Mucosa of descending colon (tissue), 3 donors: ENCODE measurements around the gene CCNK. TPM values are rescaled to one million over a fixed set of nuclear protein-coding genes. Genes with fewer than 3 reads are reported as not detected.

ENCODE experiments used
- ATAC-seq: fragments of 200-7000 bp; cut with Tn5 transposase; one replicate; pipeline ENCODE4 v1.9.1; 2020; ENCODE audit warnings: mild to moderate bottlenecking, moderate library complexity
- DNase-seq, 3 donors: peaks; one replicate each; pipeline ENCODE4 v3.0.0-alpha.2; 2020
- H3K36me3 ChIP-seq: fragments of 200-600 bp; one replicate; pipeline ENCODE4 v1.8.0; 2021; ENCODE audit warnings: low read depth, mild to moderate bottlenecking
- H3K4me1 ChIP-seq: fragments of 200-600 bp; one replicate; pipeline ENCODE4 v1.8.0; 2021; ENCODE audit warnings: low read depth, mild to moderate bottlenecking
- H3K4me3 ChIP-seq: fragments of 200-600 bp; one replicate; pipeline ENCODE4 v1.8.0; 2021; ENCODE audit warnings: mild to moderate bottlenecking
- H3K9me3 ChIP-seq: fragments of 200-600 bp; one replicate; pipeline ENCODE4 v1.8.0; 2021; ENCODE audit warnings: mild to moderate bottlenecking
- CTCF ChIP-seq: fragments of 200-600 bp; IDR thresholded peaks from one replicate; pipeline ENCODE4 v1.8.0; 2022; ENCODE audit warnings: antibody characterized with exemption, mild to moderate bottlenecking
- intact Hi-C, 2 donors: fragments of 100-400 bp; cut with DNase I in 1 of 2; cut with micrococcal nuclease in 1 of 2; formaldehyde crosslinking; loops; one replicate each; pipeline versions ENCODE4 v1.11.0 to v1.11.1; 2022; cut with DNase I, micrococcal nuclease
- total RNA-seq, 3 donors: library from RNA; stranded (reverse); fragmentation: NEBNext Ultra II Directional in 2 of 3; extraction: Animal tissue kit (Norgen Biotek cat#: 25700) in 2 of 3; gene quantifications; one replicate each; pipeline versions ENCODE4 v1.2.1 to v1.2.4, GENCODE V29; 2021 to 2023
- donor health status: DM: no; HTN: no; CAD: no; lungs with moderate emphysema.
- donor health status: DM: no; HTN: no; CAD: no.
- donor health status: DM: no; HTN: yes; CAD: no.

The CCNK gene
- total RNA-seq, 3 donors from 2014 or later = 47.4 to 68.4 (median 64.5) TPM

GRCh38 chr14:99507860-99508640 is 26.8 kb downstream of the CCNK start:
- no peak for TF ChIP-seq CTCF
- Histone ChIP-seq H3K4me3 (no peak overlapping the region), H3K4me1 (no peaks in the 10 kb centered on the region), H3K9me3 (no peaks in the 10 kb centered on the region), H3K36me3 (peaks cover 10% of the 10 kb centered on the region)
- intact Hi-C loops = no loop called here
- DNase-seq = no peak
- no peak for ATAC-seq

DNA sequence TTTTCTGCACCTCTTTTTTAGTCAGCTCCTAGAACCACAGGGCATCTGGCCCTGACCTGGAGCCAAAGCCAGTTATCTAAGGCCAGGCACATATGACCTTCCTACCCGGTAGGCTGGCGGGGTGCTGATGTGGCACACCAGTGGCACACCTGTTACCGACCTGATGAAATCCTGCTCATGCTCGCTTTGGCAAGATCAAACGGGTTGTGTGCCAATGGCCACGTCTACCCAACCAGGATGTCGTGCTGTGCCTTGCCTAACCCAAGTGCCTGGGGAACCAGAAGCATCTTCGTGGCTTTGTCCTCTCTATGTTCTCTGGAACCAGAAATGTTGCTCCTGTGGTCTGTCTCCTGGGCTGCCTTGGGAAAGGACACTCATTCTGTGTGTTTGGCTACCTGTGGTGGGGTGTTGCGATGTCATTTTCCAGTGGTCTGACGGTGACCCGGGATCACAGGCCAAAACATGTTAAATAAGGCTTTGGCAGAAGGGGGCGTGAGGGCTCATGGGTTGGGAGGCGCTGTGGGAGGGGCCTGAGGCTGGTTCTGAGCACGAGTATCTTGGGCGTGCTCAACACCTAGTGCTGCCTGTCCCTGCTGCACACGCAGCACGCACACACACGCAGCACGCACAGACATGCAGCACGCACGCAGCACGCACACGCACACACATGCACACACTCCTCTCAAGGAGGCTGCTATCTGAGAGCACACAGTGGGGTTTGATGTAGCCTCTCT is 27.9 kb downstream of the CCNK start:
- TF ChIP-seq CTCF = no peak
- intact Hi-C loops = no loop called here
- H3K4me3 ChIP-seq = no peak overlapping the region
- H3K36me3 ChIP-seq = peaks cover 10% of the 10 kb centered on the region
- no peaks in the 10 kb centered on the region for H3K9me3 ChIP-seq
- DNase-seq (no peak), ATAC-seq (peak; percentile 7)
- H3K4me1 ChIP-seq = no peaks in the 10 kb centered on the region

DNA sequence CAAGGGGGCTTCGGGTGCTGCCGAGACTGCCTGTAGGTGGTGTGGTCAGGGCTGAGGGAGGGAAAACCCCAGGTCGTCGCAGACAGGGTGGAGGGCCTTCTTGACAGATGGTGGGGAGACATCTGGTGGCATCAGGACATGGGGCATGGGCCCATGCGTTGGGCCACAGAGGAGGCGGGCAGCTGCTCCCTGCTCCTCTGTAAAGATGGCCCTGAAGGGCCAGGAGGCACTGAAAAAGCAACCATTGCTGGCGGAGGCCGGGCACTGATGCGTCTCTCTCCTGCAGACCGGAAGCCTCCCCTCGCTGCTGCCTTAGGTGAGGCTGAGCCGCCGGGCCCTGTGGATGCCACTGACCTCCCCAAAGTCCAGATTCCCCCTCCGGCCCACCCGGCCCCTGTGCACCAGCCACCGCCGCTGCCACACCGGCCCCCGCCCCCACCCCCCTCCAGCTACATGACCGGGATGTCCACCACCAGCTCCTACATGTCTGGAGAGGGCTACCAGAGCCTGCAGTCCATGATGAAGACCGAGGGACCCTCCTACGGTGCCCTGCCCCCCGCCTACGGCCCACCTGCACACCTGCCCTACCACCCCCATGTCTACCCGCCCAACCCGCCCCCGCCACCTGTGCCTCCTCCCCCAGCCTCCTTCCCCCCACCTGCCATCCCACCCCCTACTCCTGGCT is 28.8 kb downstream of the CCNK start:
- no peaks in the 10 kb centered on the region for H3K4me1 ChIP-seq
- no peaks in the 10 kb centered on the region for H3K9me3 ChIP-seq
- H3K4me3 ChIP-seq = no peak overlapping the region
- no peak for ATAC-seq
- intact Hi-C loops = no loop called here
- no peak for DNase-seq
- TF ChIP-seq CTCF = no peak
- H3K36me3 ChIP-seq = peaks cover 10% of the 10 kb centered on the region

DNA sequence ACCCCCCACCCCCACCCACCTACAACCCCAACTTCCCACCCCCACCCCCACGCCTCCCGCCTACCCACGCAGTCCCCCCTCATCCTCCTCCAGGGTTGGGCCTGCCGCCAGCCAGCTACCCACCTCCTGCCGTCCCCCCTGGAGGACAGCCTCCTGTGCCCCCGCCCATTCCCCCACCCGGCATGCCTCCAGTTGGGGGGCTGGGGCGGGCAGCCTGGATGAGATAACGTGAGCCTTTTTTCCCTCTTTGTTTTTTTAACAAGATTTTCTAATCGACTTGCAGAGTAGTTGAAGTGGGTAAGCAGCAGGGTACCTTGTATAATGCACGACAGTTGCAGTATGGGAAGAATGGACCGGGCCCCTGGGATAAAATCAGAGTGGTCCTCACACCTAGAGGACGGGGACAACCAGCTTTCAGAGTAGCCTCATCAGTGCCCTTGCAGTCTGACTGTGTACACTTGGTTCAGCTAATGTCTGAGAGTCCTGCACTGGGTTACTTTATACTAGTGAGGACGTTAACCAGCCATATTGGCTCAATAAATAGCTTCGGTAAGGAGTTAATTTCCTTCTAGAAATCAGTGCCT is 29.4 kb downstream of the CCNK start:
- Histone ChIP-seq H3K36me3 (peaks cover 10% of the 10 kb centered on the region), H3K4me3 (no peak overlapping the region), H3K4me1 (no peaks in the 10 kb centered on the region), H3K9me3 (no peaks in the 10 kb centered on the region)
- ATAC-seq (no peak), DNase-seq (no peak)
- intact Hi-C loops = no loop called here
- no peak for TF ChIP-seq CTCF

DNA sequence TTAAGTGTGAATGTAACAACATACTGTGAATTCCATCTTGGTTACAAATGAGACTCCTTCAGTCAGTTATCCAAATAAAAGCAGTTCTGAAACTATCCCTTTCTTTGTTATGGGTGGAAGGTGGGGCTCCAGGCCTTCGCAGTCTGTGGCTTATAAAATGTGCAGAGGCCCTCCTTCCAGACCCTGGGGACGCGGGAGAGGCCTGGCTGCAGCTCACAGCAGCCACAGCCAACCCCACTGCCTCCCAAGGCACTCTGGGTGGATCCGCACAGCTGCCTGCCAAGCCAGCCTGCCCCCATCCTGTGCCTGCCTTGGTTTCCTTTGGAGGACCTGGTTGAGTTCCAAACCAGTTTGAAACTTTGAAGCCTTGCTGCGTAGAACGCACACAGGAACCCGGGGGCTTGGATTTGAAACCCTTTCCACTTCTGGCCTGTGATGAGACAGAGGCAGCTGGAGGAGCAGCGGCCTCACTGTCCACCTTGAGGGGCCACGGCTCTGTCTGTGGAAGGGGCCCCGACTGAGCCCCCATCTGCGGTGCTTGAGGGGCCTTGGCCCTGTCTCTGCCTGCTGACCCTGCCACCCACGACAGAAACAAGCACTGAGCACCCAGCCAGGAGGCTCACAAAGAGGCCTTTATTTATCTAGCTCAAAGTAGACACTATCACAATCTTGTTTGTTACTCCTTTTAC is 30.4 kb downstream of the CCNK start:
- intact Hi-C loops = no loop called here
- no peak for TF ChIP-seq CTCF
- no peaks in the 10 kb centered on the region for H3K4me1 ChIP-seq
- ATAC-seq (no peak), DNase-seq (peak in 1 of 3 donors; percentile 28)
- no peaks in the 10 kb centered on the region for H3K9me3 ChIP-seq
- no peak overlapping the region for H3K4me3 ChIP-seq
- peaks cover 10% of the 10 kb centered on the region for H3K36me3 ChIP-seq
